ENCODE results near the gene HOXB6. TPM values are rescaled to one million over a fixed set of nuclear protein-coding genes. Genes with fewer than 3 reads are reported as not detected.
A peak's percentile ranks its signal among the peaks of the same experiment; 100 is the strongest.

Gene HOXB6
- total and polyA plus RNA-seq, 4 donors, result 5.3 to 7.5 (median 5.7) TPM

DNA sequence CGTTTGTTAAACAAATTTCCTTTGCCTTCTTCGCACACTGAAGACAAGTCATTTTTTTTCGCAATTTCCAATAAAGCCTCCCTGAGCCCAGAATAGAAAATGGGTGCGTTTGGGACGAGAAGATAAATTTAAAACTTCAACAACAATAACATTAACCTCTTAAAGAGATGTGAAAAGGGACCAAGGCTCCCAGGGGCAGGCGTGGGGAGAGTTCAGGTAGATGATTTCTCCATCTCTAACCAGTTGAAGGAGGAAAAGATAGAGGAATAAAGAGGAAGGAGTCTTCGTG lies 25.4 kb downstream of the HOXB6 start:
- H3K4me1 ChIP-seq (ENCODE audit: control insufficient read depth in 5 of 5, insufficient read depth in 5 of 5, low read length in 5 of 5), result peaks cover 0 to 76% (median 5%) of the 10 kb centered on the region in 5 donors
- peaks cover 4 to 49% (median 19%) of the 10 kb centered on the region in 3 donors for H3K27me3 ChIP-seq (ENCODE audit: control insufficient read depth in 3 of 3, insufficient read depth in 3 of 3, low read length in 2 of 3)
- H3K9ac ChIP-seq (ENCODE audit: insufficient read depth in 1 of 2, low read length in 2 of 2), result peak overlapping the region; percentile 49 to 97
- no peak overlapping the region for H3K27ac ChIP-seq (ENCODE audit: low read depth in 1 of 2, low read length in 1 of 2)
- peaks cover 0 to 18% (median 1%) of the 10 kb centered on the region in 4 donors for H3K36me3 ChIP-seq (ENCODE audit: control insufficient read depth in 4 of 4, insufficient read depth in 4 of 4, low read length in 4 of 4)
- TF ChIP-seq, protein P1, sequence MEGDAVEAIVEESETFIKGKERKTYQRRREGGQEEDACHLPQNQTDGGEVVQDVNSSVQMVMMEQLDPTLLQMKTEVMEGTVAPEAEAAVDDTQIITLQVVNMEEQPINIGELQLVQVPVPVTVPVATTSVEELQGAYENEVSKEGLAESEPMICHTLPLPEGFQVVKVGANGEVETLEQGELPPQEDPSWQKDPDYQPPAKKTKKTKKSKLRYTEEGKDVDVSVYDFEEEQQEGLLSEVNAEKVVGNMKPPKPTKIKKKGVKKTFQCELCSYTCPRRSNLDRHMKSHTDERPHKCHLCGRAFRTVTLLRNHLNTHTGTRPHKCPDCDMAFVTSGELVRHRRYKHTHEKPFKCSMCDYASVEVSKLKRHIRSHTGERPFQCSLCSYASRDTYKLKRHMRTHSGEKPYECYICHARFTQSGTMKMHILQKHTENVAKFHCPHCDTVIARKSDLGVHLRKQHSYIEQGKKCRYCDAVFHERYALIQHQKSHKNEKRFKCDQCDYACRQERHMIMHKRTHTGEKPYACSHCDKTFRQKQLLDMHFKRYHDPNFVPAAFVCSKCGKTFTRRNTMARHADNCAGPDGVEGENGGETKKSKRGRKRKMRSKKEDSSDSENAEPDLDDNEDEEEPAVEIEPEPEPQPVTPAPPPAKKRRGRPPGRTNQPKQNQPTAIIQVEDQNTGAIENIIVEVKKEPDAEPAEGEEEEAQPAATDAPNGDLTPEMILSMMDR (IDR thresholded peaks at IDR 0.05; ENCODE audit: control extremely low read depth, extremely low read depth), result no peak
- 17 to 19% methylated on average over 7 of the region's 7 CpGs for WGBS, 2 donors
- DNase-seq (peak in 1 of 3 donors; percentile 78), ATAC-seq (ENCODE audit: insufficient read depth, low FRiP score) (no peak)
- H3K4me3 ChIP-seq, result no peak overlapping the region
- H3K9me3 ChIP-seq (ENCODE audit: control insufficient read depth in 4 of 4, insufficient read depth in 3 of 4, low read length in 3 of 4), result peaks cover 0 to 2% (median 0%) of the 10 kb centered on the region in 4 donors

DNA sequence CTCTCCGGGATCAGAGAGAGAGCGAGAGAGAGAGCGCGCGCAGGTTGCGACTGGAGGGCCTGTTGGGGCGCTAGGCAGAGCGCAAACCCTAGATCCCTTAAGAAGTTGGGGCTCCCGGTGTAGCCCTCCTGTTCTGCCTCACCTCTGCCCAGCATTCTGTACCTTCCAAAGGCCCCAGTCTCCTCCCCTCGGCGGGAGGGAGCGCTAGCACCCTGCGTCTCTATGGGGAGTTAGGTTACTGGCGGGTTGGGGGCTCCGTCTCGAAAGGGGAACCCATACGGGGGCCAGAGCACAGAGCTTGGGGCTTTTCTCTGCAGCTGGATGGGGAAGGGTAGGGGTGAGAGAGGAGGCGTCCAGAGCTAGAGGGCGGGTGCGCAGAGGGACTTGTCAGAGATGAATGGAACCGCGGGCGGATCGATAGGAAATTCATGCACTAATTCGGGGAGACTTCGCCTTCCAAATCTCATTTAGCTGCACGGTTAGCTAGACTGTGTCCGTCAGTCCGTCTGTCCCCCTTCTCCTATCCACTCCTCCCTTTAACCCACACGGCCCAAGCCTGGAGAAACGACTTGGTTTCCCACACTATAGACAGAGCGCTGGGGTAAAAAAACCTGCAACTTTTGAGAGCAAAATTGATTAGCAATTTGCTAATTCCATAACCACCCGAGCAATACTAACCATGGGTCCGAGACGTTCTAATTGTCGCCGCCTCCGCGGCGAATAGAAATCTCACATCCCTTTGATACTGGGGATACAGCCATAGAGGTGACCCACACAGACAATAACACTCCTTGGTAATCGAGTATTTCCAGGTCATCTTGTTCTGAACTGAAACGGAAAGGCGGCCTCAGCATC lies 25.9 kb downstream of the HOXB6 start:
- Histone ChIP-seq H3K27ac (ENCODE audit: low read depth in 1 of 2, low read length in 1 of 2) (peak overlapping the region in 1 of 2 donors; percentile 40), H3K4me3 (peak overlapping the region; percentile 14), H3K4me1 (ENCODE audit: control insufficient read depth in 5 of 5, insufficient read depth in 5 of 5, low read length in 5 of 5) (peaks cover 0 to 76% (median 5%) of the 10 kb centered on the region in 5 donors), H3K9ac (ENCODE audit: insufficient read depth in 1 of 2, low read length in 2 of 2) (peak overlapping the region; percentile 49 to 97), H3K27me3 (ENCODE audit: control insufficient read depth in 3 of 3, insufficient read depth in 3 of 3, low read length in 2 of 3) (peaks cover 4 to 51% (median 19%) of the 10 kb centered on the region in 3 donors), H3K9me3 (ENCODE audit: control insufficient read depth in 4 of 4, insufficient read depth in 3 of 4, low read length in 3 of 4) (peaks cover 0 to 2% (median 0%) of the 10 kb centered on the region in 4 donors), H3K36me3 (ENCODE audit: control insufficient read depth in 4 of 4, insufficient read depth in 4 of 4, low read length in 4 of 4) (peaks cover 0 to 19% (median 1%) of the 10 kb centered on the region in 4 donors)
- DNase-seq (peak in 2 of 3 donors; percentile 73 to 84), ATAC-seq (ENCODE audit: insufficient read depth, low FRiP score) (no peak)
- TF ChIP-seq, protein P1 (IDR thresholded peaks at IDR 0.05; ENCODE audit: control extremely low read depth, extremely low read depth), result no peak
- 8 to 9% methylated on average over 43 of the region's 43 CpGs for WGBS, 2 donors

DNA sequence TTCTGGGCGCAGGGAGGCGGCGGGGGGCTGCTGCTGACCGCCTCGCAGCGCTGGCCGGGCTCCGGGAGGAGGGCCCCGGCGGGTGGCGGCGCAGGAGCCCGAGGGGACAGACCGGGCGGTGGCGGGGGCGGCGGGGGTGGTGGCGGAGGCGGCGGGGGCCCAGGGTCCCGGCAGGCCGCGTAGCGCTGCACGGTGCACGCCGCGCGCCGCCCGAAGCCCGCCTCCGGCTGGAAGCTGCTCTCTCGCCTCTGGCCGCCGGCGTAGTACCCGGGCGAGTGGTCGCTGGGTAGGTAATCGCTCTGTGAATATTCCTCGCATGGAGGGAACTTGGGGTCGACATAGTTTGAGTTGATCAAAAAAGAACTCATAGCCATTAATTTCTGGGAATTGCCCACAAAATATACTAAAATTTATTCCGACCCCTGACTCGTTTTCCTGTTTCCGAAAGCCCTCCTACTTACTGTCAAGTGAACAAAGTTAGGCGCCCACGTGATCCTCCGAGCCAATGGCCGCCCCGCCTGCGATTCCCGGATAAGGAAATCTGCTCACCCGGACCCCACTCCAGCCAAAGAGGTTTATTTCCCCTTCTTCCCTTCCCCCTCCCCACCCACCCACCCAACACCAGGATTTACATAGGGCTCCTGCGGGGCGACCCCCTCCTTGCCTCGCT lies 26.7 kb downstream of the HOXB6 start, which contains the start of gene HOXB4:
HOXB4 (minus strand) TSS at position 405 of the 670 bp plus-strand sequence; CDS start at position 374, 31 bp downstream.
- Histone ChIP-seq H3K9me3 (ENCODE audit: control insufficient read depth in 4 of 4, insufficient read depth in 3 of 4, low read length in 3 of 4) (peaks cover 0 to 2% (median 0%) of the 10 kb centered on the region in 4 donors), H3K4me3 (peak within 1 kb of the TSS; percentile 39), H3K36me3 (ENCODE audit: control insufficient read depth in 4 of 4, insufficient read depth in 4 of 4, low read length in 4 of 4) (peaks cover 0 to 22% (median 1%) of the 10 kb centered on the region in 4 donors), H3K4me1 (ENCODE audit: control insufficient read depth in 5 of 5, insufficient read depth in 5 of 5, low read length in 5 of 5) (peaks cover 0 to 76% (median 2%) of the 10 kb centered on the region in 5 donors), H3K9ac (ENCODE audit: insufficient read depth in 1 of 2, low read length in 2 of 2) (peak within 1 kb of the TSS; percentile 76 to 97), H3K27ac (ENCODE audit: low read depth in 1 of 2, low read length in 1 of 2) (peak within 1 kb of the TSS in 1 of 2 donors; percentile 79), H3K27me3 (ENCODE audit: control insufficient read depth in 3 of 3, insufficient read depth in 3 of 3, low read length in 2 of 3) (peaks cover 4 to 53% (median 19%) of the 10 kb centered on the region in 3 donors)
- 1 to 3% methylated on average over 39 to 58 of the region's 58 CpGs for WGBS, 2 donors
- DNase-seq, result peak in 2 of 3 donors; percentile 95 to 97
- ATAC-seq (ENCODE audit: insufficient read depth, low FRiP score), result no peak
- TF ChIP-seq, protein P1 (IDR thresholded peaks at IDR 0.05; ENCODE audit: control extremely low read depth, extremely low read depth), result no peak
